NCI-H2107 (cell line): Measurements from ENCODE around the gene ENPP7.

Experiments used
- DNase-seq: peaks from one replicate; lab custom pipeline; 2025; lab: John Stamatoyannopoulos, UW

ENPP7 gene

GRCh38 chr17:79730769-79731483, at the start of gene ENPP7:
Gene ENPP7 (plus strand): TSS chr17:79730943. CDS start chr17:79731140, 197 bp downstream.
- no peak for DNase-seq

- no peak for DNase-seq
These were observed 49.6 kb upstream of the ENPP7 start for GRCh38 chr17:79681101-79681621.

GRCh38 chr17:79681628-79682261, 49.0 kb upstream of the ENPP7 start:
- no peak for DNase-seq

GRCh38 chr17:79683365-79683764, 47.4 kb upstream of the ENPP7 start:
- no peak for DNase-seq

- DNase-seq, result no peak
These were observed 46.4 kb upstream of the ENPP7 start for GRCh38 chr17:79684132-79684985.

GRCh38 chr17:79685121-79685520, 45.6 kb upstream of the ENPP7 start:
- no peak for DNase-seq

GRCh38 chr17:79686476-79686875, 44.3 kb upstream of the ENPP7 start:
- DNase-seq, result no peak

- DNase-seq, result no peak
These were observed 40.3 kb upstream of the ENPP7 start for GRCh38 chr17:79690466-79690865.

- DNase-seq, result no peak
These were observed 39.5 kb upstream of the ENPP7 start for GRCh38 chr17:79690988-79691836.

- DNase-seq, result no peak
These were observed 38.8 kb upstream of the ENPP7 start for GRCh38 chr17:79691931-79692330.

- DNase-seq, result no peak
These were observed 37.3 kb upstream of the ENPP7 start for GRCh38 chr17:79693419-79693818.

GRCh38 chr17:79695293-79695790, 35.4 kb upstream of the ENPP7 start:
- no peak for DNase-seq

GRCh38 chr17:79695797-79696609, 34.7 kb upstream of the ENPP7 start:
- DNase-seq, result no peak

GRCh38 chr17:79696610-79696982, 34.1 kb upstream of the ENPP7 start:
- DNase-seq, result no peak

- DNase-seq, result no peak
These were observed 32.4 kb upstream of the ENPP7 start for GRCh38 chr17:79698146-79698846.

- no peak for DNase-seq
These were observed 31.2 kb upstream of the ENPP7 start for GRCh38 chr17:79699386-79700036.

- no peak for DNase-seq
These were observed 30.2 kb upstream of the ENPP7 start for GRCh38 chr17:79700592-79700991.

GRCh38 chr17:79702034-79702433, 28.7 kb upstream of the ENPP7 start:
- no peak for DNase-seq

GRCh38 chr17:79702550-79703236, 28.1 kb upstream of the ENPP7 start:
- no peak for DNase-seq
